Stomach (tissue), 4 donors: ENCODE measurements around the gene PPP1R9B.

ENCODE experiments used
- CTCF ChIP-seq, 7 experiments: fragments of 450-650 bp in 4 of 7; fragments of 200-600 bp in 3 of 7; sonication (generic) in 3 of 7; IDR thresholded peaks; one replicate each; pipeline ENCODE4 v1.5.1; 2016 to 2019; ENCODE audit warnings: antibody characterized with exemption in 7 of 7, control low read depth in 2 of 7, mild to moderate bottlenecking in 1 of 7
- EP300 ChIP-seq: sonication (generic); formaldehyde crosslinking; IDR thresholded peaks from one replicate; pipeline ENCODE4 v1.6.1; 2017; ENCODE audit warnings: antibody characterized with exemption
- POLR2A ChIP-seq, 4 donors: fragments of 450-650 bp; IDR thresholded peaks; one replicate each; pipeline ENCODE4 v1.6.1; 2016; ENCODE audit warnings: antibody characterized with exemption in 4 of 4, control low read depth in 2 of 4, mild to moderate bottlenecking in 1 of 4, moderate library complexity in 1 of 4
- POLR2AphosphoS5 ChIP-seq, 3 donors: sonication (generic); formaldehyde crosslinking; IDR thresholded peaks; one replicate each; pipeline ENCODE4 v1.6.1; 2016; ENCODE audit warnings: antibody characterized with exemption in 3 of 3

- TF ChIP-seq CTCF (IDR thresholded peaks at IDR 0.05), result no peak
- TF ChIP-seq POLR2A (IDR thresholded peaks at IDR 0.05), result no peak
- no peak for TF ChIP-seq EP300
- TF ChIP-seq POLR2AphosphoS5 (IDR thresholded peaks at IDR 0.05), result no peak
Measured at GRCh38 chr17:50187394-50187725, 36.9 kb upstream of the PPP1R9B start.
